Measurements from ENCODE around the gene SLC15A4. TPM values are rescaled to one million over a fixed set of nuclear protein-coding genes. Genes with fewer than 3 reads are reported as not detected.

The SLC15A4 gene
- total and polyA plus RNA-seq, 9 of the 15 experiments (the other 6 are each of a cell fraction or from before 2014, with no cell fraction given), result 5.5 to 20.8 (median 10.1) TPM

GRCh38 chr12:128790221-128790620 is 33.5 kb downstream of the SLC15A4 start (continued):
- TF ChIP-seq CTBP1 (IDR thresholded peaks at IDR 0.05; ENCODE audit: borderline replicate concordance), result no peak

GRCh38 chr12:128789356-128789929 is 34.3 kb downstream of the SLC15A4 start:
- Histone ChIP-seq H2AFZ (ENCODE audit: low read depth, low read length) (no peak overlapping the region), H3K9me1 (ENCODE audit: control insufficient read depth, insufficient read depth, low read length) (no peaks in the 10 kb centered on the region), H4K20me1 (replicated peaks; ENCODE audit: control insufficient read depth, insufficient read depth, low read length) (peaks cover 6% of the 10 kb centered on the region; the same call in 1 of the 2 replicates), H3K79me2 (ENCODE audit: control insufficient read depth, insufficient read depth, low read length) (no peaks in the 10 kb centered on the region), H3K4me3 (no peak overlapping the region), H3K9me3 (replicated peaks; ENCODE audit: control insufficient read depth, insufficient read depth, low read depth, low read length) (no peaks in the 10 kb centered on the region), H3K4me1 (replicated peaks in 1 of 2; ENCODE audit: control insufficient read depth in 2 of 2, insufficient read depth in 2 of 2, low read length in 2 of 2) (no peaks in the 10 kb centered on the region), H3K36me3 (ENCODE audit: control insufficient read depth, insufficient read depth, low read length) (peaks cover 15% of the 10 kb centered on the region; the same call in 1 of the 3 replicates), H3K27ac (ENCODE audit: extremely low read depth, low read depth, low read length) (no peak overlapping the region), H3K4me2 (ENCODE audit: insufficient read depth, low read length) (no peak overlapping the region), H3K9ac (ENCODE audit: insufficient read depth in 1 of 2, low read depth in 2 of 2, low read length in 2 of 2) (no peak overlapping the region), H3K27me3 (ENCODE audit: control insufficient read depth in 2 of 2, insufficient read depth in 2 of 2, low read length in 2 of 2) (peaks cover 11 to 29% of the 10 kb centered on the region in 2 experiments; a peak in 3 of 5 replicates)
- BruUV-seq (replicated peaks), result no TSS peak
- no peak for FAIRE-seq
- in situ Hi-C loops (cut with MboI), result loop anchor here (25.0 kb wide), 1 partner anchor 1123 kb away; the partner anchor contains the start of gene TMEM132D
- intact Hi-C loops (cut with micrococcal nuclease), result no loop called here
- ChIA-PET POLR2A (interaction anchor here (0.7 kb wide), 1 partner anchor 8 kb away, joined by 3 read pairs; no protein-coding TSS in a partner anchor), CTCF (ENCODE audit: low intra/inter-chr PET ratio) (no interaction called here)
- no peak for DNase-seq (ENCODE audit: extremely low read depth in 1 of 4, low spot score in 3 of 4)
- no peak for ATAC-seq
- 31% methylated on average over 12 of the region's 12 CpGs for WGBS (ENCODE audit: insufficient coverage, low coverage, missing lambda C conversion rate)
- TF ChIP-seq ZBTB11 (CRISPR knock-in tag; IDR thresholded peaks at IDR 0.05) (no peak), NFIC (IDR thresholded peaks at IDR 0.05) (no peak), SPI1 (IDR thresholded peaks at IDR 0.05; ENCODE audit: borderline replicate concordance, low read depth, low read length) (no peak), SRF (CRISPR knock-in tag; IDR thresholded peaks at IDR 0.05) (no peak), CHCHD3 (CRISPR knock-in tag; IDR thresholded peaks at IDR 0.05) (no peak), ZFP36 (IDR thresholded peaks at IDR 0.05; ENCODE audit: low read depth, low read length, partially characterized antibody) (no peak), GTF3C2 (IDR thresholded peaks at IDR 0.05; ENCODE audit: borderline replicate concordance, extremely low read depth, insufficient read length) (no peak), NRF1 (conservative IDR thresholded peaks at IDR 0.05 in 1 of 2, IDR thresholded peaks at IDR 0.05 in 1 of 2) (no peak), DNMT1 (IDR thresholded peaks at IDR 0.05) (no peak), CHD1 (IDR thresholded peaks at IDR 0.05; ENCODE audit: low read length) (no peak)
